BLaER1 (cell line): ENCODE results near the gene ERP27.

ENCODE experiments used
- H3K27ac ChIP-seq: shearing (Covaris generic); formaldehyde crosslinking; 2 replicates; pipeline ENCODE4 v1.8.1; 2022
- H3K27me3 ChIP-seq: shearing (Covaris generic); formaldehyde crosslinking; 2 replicates; pipeline ENCODE4 v1.8.1; 2022
- H3K36me3 ChIP-seq: shearing (Covaris generic); formaldehyde crosslinking; 2 replicates; pipeline ENCODE4 v1.8.1; 2022
- H3K4me1 ChIP-seq: shearing (Covaris generic); formaldehyde crosslinking; 2 replicates; pipeline ENCODE4 v1.8.1; 2022
- H3K4me2 ChIP-seq: shearing (Covaris generic); formaldehyde crosslinking; 2 replicates; pipeline ENCODE4 v1.8.1; 2022
- H3K4me3 ChIP-seq: shearing (Covaris generic); formaldehyde crosslinking; 2 replicates; pipeline ENCODE4 v1.8.1; 2022
- H3K9ac ChIP-seq: shearing (Covaris generic); formaldehyde crosslinking; 2 replicates; pipeline ENCODE4 v1.8.1; 2022
- H3K9me3 ChIP-seq: shearing (Covaris generic); formaldehyde crosslinking; 2 replicates; pipeline ENCODE4 v1.8.1; 2022
- H4K20me1 ChIP-seq: shearing (Covaris generic); formaldehyde crosslinking; 2 replicates; pipeline ENCODE4 v1.8.1; 2022
- Cebpa-rat ChIP-seq: shearing (Covaris generic); IDR thresholded peaks from 2 replicates; pipeline ENCODE4 v1.8.1; 2022

Gene ERP27

GRCh38 chr12:14942196-14942931 is 4.0 kb upstream of the ERP27 start:
- H3K4me2 ChIP-seq: no peak overlapping the region
- H3K9me3 ChIP-seq: peaks cover 4% of the 10 kb centered on the region
- no peak overlapping the region for H3K9ac ChIP-seq
- H3K4me1 ChIP-seq: peaks cover 17% of the 10 kb centered on the region; the same call in 1 of the 2 replicates
- H3K27me3 ChIP-seq: no peaks in the 10 kb centered on the region
- no peak overlapping the region for H3K27ac ChIP-seq
- peaks cover 13% of the 10 kb centered on the region; the same call in 1 of the 2 replicates for H4K20me1 ChIP-seq
- TF ChIP-seq Cebpa-rat: no peak
- peaks cover 99% of the 10 kb centered on the region for H3K36me3 ChIP-seq
- H3K4me3 ChIP-seq: no peak overlapping the region

- Histone ChIP-seq H3K4me1 (peaks cover 7% of the 10 kb centered on the region; the same call in 1 of the 2 replicates), H3K4me2 (no peak overlapping the region), H3K27ac (no peak overlapping the region), H3K27me3 (no peaks in the 10 kb centered on the region), H4K20me1 (peaks cover 13% of the 10 kb centered on the region; the same call in 1 of the 2 replicates), H3K4me3 (no peak overlapping the region), H3K9ac (no peak overlapping the region), H3K9me3 (peaks cover 4% of the 10 kb centered on the region), H3K36me3 (peaks cover 99% of the 10 kb centered on the region)
- TF ChIP-seq Cebpa-rat: no peak
Measured at GRCh38 chr12:14941369-14941768, 3.0 kb upstream of the ERP27 start.

GRCh38 chr12:14937689-14938088 is 648 bp downstream of the ERP27 start:
- Histone ChIP-seq H3K4me1 (peaks cover 7% of the 10 kb centered on the region; the same call in 1 of the 2 replicates), H3K9ac (no peak overlapping the region), H3K27ac (no peak overlapping the region), H3K4me3 (no peak overlapping the region), H3K27me3 (no peaks in the 10 kb centered on the region), H3K9me3 (peaks cover 4% of the 10 kb centered on the region), H4K20me1 (peaks cover 10% of the 10 kb centered on the region; the same call in 1 of the 2 replicates), H3K4me2 (no peak overlapping the region), H3K36me3 (peaks cover 97% of the 10 kb centered on the region)
- TF ChIP-seq Cebpa-rat: no peak

GRCh38 chr12:14937014-14937413 is 1.3 kb downstream of the ERP27 start:
- H3K4me1 ChIP-seq: peaks cover 7% of the 10 kb centered on the region; the same call in 1 of the 2 replicates

GRCh38 chr12:14936224-14936861 is 2.0 kb downstream of the ERP27 start:
- H3K9me3 ChIP-seq: peaks cover 4% of the 10 kb centered on the region; the same call in 1 of the 2 replicates
- no peaks in the 10 kb centered on the region for H3K27me3 ChIP-seq
- H3K4me1 ChIP-seq: peaks cover 13% of the 10 kb centered on the region
- no peak for TF ChIP-seq Cebpa-rat
- no peak overlapping the region for H3K4me2 ChIP-seq
- peaks cover 95% of the 10 kb centered on the region for H3K36me3 ChIP-seq
- H3K27ac ChIP-seq: no peak overlapping the region
- H3K9ac ChIP-seq: no peak overlapping the region
- H4K20me1 ChIP-seq: no peaks in the 10 kb centered on the region
- no peak overlapping the region for H3K4me3 ChIP-seq

More at GRCh38 chr12:14937014-14937413, 1.3 kb downstream of the ERP27 start:
- H4K20me1 ChIP-seq: peaks cover 3% of the 10 kb centered on the region; the same call in 1 of the 2 replicates
- peaks cover 95% of the 10 kb centered on the region for H3K36me3 ChIP-seq
- peaks cover 4% of the 10 kb centered on the region for H3K9me3 ChIP-seq
- no peaks in the 10 kb centered on the region for H3K27me3 ChIP-seq
- no peak overlapping the region for H3K4me2 ChIP-seq
- H3K27ac ChIP-seq: no peak overlapping the region
- H3K9ac ChIP-seq: no peak overlapping the region
- no peak for TF ChIP-seq Cebpa-rat
- H3K4me3 ChIP-seq: no peak overlapping the region

- H3K27ac ChIP-seq: no peak overlapping the region
Measured at GRCh38 chr12:14935031-14935430, 3.3 kb downstream of the ERP27 start.

GRCh38 chr12:14934511-14934910 is 3.8 kb downstream of the ERP27 start:
- no peak overlapping the region for H3K27ac ChIP-seq
- no peak overlapping the region for H3K4me3 ChIP-seq
- H3K27me3 ChIP-seq: no peaks in the 10 kb centered on the region
- H3K36me3 ChIP-seq: peaks cover 79% of the 10 kb centered on the region
- no peak overlapping the region for H3K4me2 ChIP-seq
- H4K20me1 ChIP-seq: no peaks in the 10 kb centered on the region
- H3K9ac ChIP-seq: no peak overlapping the region
- no peak for TF ChIP-seq Cebpa-rat
- peaks cover 12% of the 10 kb centered on the region for H3K4me1 ChIP-seq
- H3K9me3 ChIP-seq: no peaks in the 10 kb centered on the region

More at GRCh38 chr12:14935031-14935430, 3.3 kb downstream of the ERP27 start:
- H3K4me1 ChIP-seq: peaks cover 15% of the 10 kb centered on the region
- no peak overlapping the region for H3K4me3 ChIP-seq
- H3K9ac ChIP-seq: no peak overlapping the region
- H4K20me1 ChIP-seq: no peaks in the 10 kb centered on the region
- no peak overlapping the region for H3K4me2 ChIP-seq
- no peaks in the 10 kb centered on the region for H3K27me3 ChIP-seq
- H3K9me3 ChIP-seq: no peaks in the 10 kb centered on the region
- peaks cover 84% of the 10 kb centered on the region for H3K36me3 ChIP-seq
- no peak for TF ChIP-seq Cebpa-rat

- Histone ChIP-seq H3K27ac (no peak overlapping the region), H3K4me1 (peaks cover 8% of the 10 kb centered on the region), H3K4me3 (no peak overlapping the region), H3K27me3 (no peaks in the 10 kb centered on the region), H4K20me1 (no peaks in the 10 kb centered on the region), H3K9me3 (no peaks in the 10 kb centered on the region), H3K4me2 (peak overlapping the region; percentile 29; the same call in 1 of the 2 replicates), H3K9ac (no peak overlapping the region), H3K36me3 (peaks cover 64% of the 10 kb centered on the region)
- no peak for TF ChIP-seq Cebpa-rat
Measured at GRCh38 chr12:14931791-14932560, 6.4 kb downstream of the ERP27 start.

- Histone ChIP-seq H3K4me2 (peak overlapping the region; percentile 29; the same call in 1 of the 2 replicates), H4K20me1 (no peaks in the 10 kb centered on the region), H3K4me3 (no peak overlapping the region), H3K27ac (no peak overlapping the region), H3K27me3 (no peaks in the 10 kb centered on the region), H3K36me3 (peaks cover 58% of the 10 kb centered on the region), H3K4me1 (peaks cover 8% of the 10 kb centered on the region), H3K9me3 (no peaks in the 10 kb centered on the region), H3K9ac (no peak overlapping the region)
- no peak for TF ChIP-seq Cebpa-rat
Measured at GRCh38 chr12:14931359-14931758, 7.0 kb downstream of the ERP27 start.
